Kidney epithelial cell (primary cell): ENCODE measurements around the gene NFIA. TPM values are rescaled to one million over a fixed set of nuclear protein-coding genes. Genes with fewer than 3 reads are reported as not detected.
"Not testable (repeated sequence)": the region's sequence is repeated elsewhere in the genome, so short reads cannot be mapped to it uniquely, and the experiment has no call there.

Experiments
- DNase-seq: peaks from one replicate; pipeline ENCODE4 v3.0.0-alpha.2; 2010; ENCODE audit warnings: low read depth
- H3K27me3 ChIP-seq: 2 replicates; pipeline ENCODE4 v1.6.0; 2011; ENCODE audit warnings: low read length; ENCODE audit not compliant: control insufficient read depth, insufficient read depth
- H3K36me3 ChIP-seq: 2 replicates; pipeline ENCODE4 v1.5.1; 2011; ENCODE audit warnings: low read length; ENCODE audit not compliant: control insufficient read depth, insufficient read depth
- H3K4me3 ChIP-seq: 2 replicates; pipeline ENCODE4 v1.5.1; 2011; ENCODE audit warnings: low read depth, mild to moderate bottlenecking, control low read depth, low read length
- total RNA-seq: library from RNA; depleted of rRNA; stranded (reverse); fragments of >200 nt; gene quantifications from 2 replicates; pipeline ENCODE4 v1.2.3, GENCODE V29; 2015
- TF ChIP-seq, protein P1 (sequence below): IDR thresholded peaks from 2 replicates; pipeline ENCODE4 v1.5.1; 2011; ENCODE audit warnings: mild to moderate bottlenecking, moderate library complexity, low read length, control low read depth, inconsistent platforms; ENCODE audit not compliant: insufficient read depth, poor library complexity, severe bottlenecking

The NFIA gene
- total RNA-seq, 1 donor from 2014 or later, result 3.5 TPM

DNA sequence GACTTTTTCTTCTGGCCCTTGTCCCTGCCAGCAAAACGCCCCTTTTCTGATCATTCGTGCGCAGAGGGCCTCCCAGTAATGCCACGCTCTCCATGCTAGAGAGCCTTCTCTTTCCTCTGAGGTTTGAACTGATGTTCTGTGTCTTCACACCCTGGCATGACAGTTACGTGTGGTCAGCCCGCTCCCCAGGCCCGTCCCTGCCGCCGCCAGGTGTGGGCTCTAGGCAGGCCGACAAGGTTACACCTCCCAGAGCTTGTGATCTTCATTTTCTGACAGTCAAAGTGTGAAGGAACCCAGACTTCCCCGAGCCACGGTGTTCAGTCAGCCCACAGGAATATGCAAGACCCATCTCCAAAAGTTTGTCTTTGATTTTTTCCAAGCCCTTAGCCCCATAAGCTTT, 377.0 kb downstream of the NFIA start:
- no peak for DNase-seq
- TF ChIP-seq, protein P1, sequence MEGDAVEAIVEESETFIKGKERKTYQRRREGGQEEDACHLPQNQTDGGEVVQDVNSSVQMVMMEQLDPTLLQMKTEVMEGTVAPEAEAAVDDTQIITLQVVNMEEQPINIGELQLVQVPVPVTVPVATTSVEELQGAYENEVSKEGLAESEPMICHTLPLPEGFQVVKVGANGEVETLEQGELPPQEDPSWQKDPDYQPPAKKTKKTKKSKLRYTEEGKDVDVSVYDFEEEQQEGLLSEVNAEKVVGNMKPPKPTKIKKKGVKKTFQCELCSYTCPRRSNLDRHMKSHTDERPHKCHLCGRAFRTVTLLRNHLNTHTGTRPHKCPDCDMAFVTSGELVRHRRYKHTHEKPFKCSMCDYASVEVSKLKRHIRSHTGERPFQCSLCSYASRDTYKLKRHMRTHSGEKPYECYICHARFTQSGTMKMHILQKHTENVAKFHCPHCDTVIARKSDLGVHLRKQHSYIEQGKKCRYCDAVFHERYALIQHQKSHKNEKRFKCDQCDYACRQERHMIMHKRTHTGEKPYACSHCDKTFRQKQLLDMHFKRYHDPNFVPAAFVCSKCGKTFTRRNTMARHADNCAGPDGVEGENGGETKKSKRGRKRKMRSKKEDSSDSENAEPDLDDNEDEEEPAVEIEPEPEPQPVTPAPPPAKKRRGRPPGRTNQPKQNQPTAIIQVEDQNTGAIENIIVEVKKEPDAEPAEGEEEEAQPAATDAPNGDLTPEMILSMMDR, result no peak
- Histone ChIP-seq H3K36me3 (no peaks in the 10 kb centered on the region), H3K27me3 (no peaks in the 10 kb centered on the region), H3K4me3 (no peak overlapping the region)

DNA sequence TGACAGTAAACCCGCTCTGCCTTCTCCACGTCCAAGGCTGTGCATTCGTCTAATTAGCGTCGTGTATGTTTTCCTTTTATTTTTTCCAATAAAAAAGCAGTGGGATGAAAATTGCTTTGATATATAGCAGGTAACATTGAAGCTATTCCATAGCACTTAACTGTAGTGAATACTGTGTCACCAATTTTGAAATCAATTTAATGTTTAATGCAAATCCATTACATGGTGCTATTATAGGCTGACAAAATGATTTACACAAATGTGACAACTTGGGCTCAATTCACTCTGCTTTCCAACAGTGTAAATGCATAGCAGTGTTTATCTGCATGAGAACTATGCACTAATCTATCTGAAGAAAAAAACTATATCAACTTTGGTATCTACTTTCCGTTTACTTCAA, 377.8 kb downstream of the NFIA start:
- no peak for DNase-seq
- TF ChIP-seq, protein P1, result no peak
- H3K4me3 ChIP-seq, result no peak overlapping the region
- no peaks in the 10 kb centered on the region for H3K27me3 ChIP-seq
- H3K36me3 ChIP-seq, result no peaks in the 10 kb centered on the region

DNA sequence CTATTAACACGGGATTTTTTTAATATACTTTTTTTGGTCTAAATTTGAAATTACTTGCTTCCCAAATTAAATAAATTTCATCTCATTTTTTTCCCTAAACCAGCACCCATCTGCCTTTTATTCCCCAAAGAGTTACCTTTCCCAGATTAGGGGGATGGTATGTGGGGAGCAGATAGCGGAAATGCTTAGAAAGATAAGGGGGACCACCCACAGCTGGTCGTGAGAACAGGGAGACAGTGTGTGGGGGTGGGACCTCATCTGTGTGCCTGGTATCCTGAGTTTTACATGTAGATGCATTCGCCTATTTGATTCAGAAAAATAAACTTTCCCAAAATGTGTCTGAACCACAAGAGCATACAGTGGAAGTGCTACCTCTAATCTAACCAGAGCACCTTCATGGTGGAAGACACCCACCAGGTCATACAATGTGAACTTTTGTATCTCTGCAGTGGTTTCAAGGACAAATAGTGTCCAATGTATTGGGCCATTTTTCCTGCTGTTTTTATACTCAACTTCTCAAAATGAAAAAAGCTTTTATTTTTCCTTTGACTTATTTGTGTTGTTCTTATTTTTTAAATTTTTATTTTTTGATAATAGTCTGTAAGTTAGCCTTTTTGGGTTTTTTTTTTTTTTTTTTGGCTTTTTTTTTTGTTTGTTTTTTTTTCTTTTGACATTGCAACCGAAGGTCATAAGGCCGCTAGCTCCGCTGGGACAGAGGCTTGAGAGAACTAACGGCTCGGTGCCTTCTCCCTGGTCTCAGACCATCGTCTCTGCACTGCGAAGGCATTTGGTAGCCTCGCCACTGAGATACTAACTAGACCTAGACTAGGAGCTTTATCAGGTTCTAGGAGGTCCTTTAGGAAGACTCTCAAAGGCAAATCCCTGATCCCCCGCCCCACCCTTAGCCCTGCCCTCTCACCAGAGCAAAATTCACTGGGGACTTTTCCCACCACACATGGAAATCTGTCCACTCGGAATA, 379.3 kb downstream of the NFIA start:
- no peaks in the 10 kb centered on the region for H3K36me3 ChIP-seq
- TF ChIP-seq, protein P1, result no peak
- no peak overlapping the region for H3K4me3 ChIP-seq
- no peak for DNase-seq
- no peaks in the 10 kb centered on the region for H3K27me3 ChIP-seq

DNA sequence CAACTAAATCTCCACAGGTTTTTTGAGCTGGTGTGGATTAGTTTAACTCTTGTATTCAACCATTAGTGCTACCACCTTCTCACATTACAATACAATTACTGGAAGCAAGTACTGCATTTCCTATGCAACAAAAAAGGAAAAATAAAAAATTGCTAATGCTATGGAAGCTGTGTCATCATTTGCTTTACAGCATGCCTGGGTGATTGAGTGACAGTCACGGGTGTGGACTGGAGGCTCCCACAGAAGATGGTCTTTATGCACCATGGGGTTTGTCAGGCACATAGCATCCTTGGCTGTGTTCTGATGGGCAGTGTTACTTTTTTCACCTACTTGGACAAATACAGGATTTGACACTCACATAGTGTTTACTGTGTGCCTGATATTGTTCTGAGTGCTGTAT, 380.3 kb downstream of the NFIA start:
- DNase-seq, result no peak
- TF ChIP-seq, protein P1, result no peak

DNA sequence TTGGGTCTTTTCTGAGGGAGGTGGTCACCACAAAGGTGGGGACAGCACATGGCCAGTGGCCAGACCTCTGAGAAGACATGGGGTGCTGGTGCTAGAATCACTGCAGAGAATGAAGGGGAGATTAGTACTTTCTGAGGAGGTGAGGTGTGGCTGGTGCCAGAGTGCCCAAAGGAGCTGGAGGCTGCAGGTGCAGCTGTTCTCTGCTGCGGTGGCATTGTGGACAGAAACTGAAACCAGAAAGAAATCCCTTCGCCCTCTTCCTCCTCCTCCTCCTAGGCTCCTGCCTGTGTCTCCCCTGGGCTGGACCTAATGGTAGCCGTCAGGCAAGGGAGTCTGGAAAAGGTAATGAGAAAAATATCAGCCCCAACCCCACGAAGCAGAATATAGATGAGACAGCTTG, 380.9 kb downstream of the NFIA start:
- Histone ChIP-seq H3K27me3 (no peaks in the 10 kb centered on the region), H3K4me3 (no peak overlapping the region), H3K36me3 (no peaks in the 10 kb centered on the region)
- TF ChIP-seq, protein P1, result no peak
- no peak for DNase-seq

More for the DNA sequence above, 380.3 kb downstream of the NFIA start:
- no peak overlapping the region for H3K4me3 ChIP-seq
- H3K27me3 ChIP-seq, result no peaks in the 10 kb centered on the region
- H3K36me3 ChIP-seq, result no peaks in the 10 kb centered on the region

DNA sequence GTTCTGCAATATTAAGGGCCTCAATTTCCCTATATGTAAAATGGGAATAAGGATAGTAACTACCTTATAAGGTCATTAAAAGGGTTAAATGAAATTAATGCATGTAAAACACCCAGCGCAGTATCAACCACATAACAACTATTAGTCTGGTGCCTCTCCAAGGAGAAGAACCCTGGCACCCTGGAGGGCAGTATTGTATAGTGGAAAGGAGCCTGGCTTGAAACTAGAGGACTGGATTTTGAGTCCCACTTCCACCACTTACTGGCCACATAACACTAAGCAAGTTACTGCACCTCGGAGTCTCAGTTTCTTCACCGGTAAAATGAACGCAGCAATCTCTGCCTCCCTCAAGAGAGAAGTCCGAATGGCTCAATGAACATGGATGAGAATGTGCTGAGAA, 385.5 kb downstream of the NFIA start:
- not testable (repeated sequence) for H3K4me3 ChIP-seq, H3K36me3 ChIP-seq, H3K27me3 ChIP-seq, DNase-seq
